Measurements from ENCODE around the gene ZMYND8. TPM values are rescaled to one million over a fixed set of nuclear protein-coding genes. Genes with fewer than 3 reads are reported as not detected.
A peak's percentile ranks its signal among the peaks of the same experiment; 100 is the strongest.

Gene ZMYND8
- total and polyA plus RNA-seq, 10 of the 15 experiments (the other 5 are each of a cell fraction or from before 2014, with no cell fraction given) = 12.9 to 54.8 (median 23.1) TPM

GRCh38 chr20:47258745-47259695 is 97.5 kb downstream of the ZMYND8 start:
- H3K79me2 ChIP-seq (ENCODE audit: control insufficient read depth, insufficient read depth, low read length) = peaks cover 62% of the 10 kb centered on the region
- intact Hi-C loops (cut with micrococcal nuclease; ENCODE audit: unreplicated experiment) = no loop called here
- no peak overlapping the region for H2AFZ ChIP-seq (ENCODE audit: control insufficient read depth, low read depth, low read length)
- H3K4me1 ChIP-seq (ENCODE audit: control insufficient read depth, insufficient read depth, low read length) = peaks cover 58% of the 10 kb centered on the region
- FAIRE-seq (peak; percentile 78), ATAC-seq (peak; percentile 62), DNase-seq (ENCODE audit: low read depth, low spot score) (peak; percentile 98)
- RAD21 ChIA-PET (ENCODE audit: unreplicated experiment) = interaction anchor here (0.6 to 1.8 kb wide), 11 partner anchors 15 to 221 kb away, joined by 3 to 21 read pairs (median 4); partner anchors contain the start of gene ZMYND8
- SMC1A ChIA-PET (ENCODE audit: uncharacterized antibody, unreplicated experiment) = interaction anchor here (0.6 to 5.5 kb wide), 17 partner anchors 14 to 748 kb away, joined by 3 to 55 read pairs (median 4); partner anchors contain the start of gene ZMYND8
- no peaks in the 10 kb centered on the region for H3K9me3 ChIP-seq (replicated peaks; ENCODE audit: control insufficient read depth, insufficient read depth, low read length)
- peak overlapping the region; percentile 25; the same call in 1 of the 2 replicates for H3K9ac ChIP-seq (ENCODE audit: control insufficient read depth, insufficient read depth, low read length)
- in situ Hi-C loops (cut with MboI) = no loop called here
- H3K4me2 ChIP-seq (ENCODE audit: control insufficient read depth, insufficient read depth) = peak overlapping the region; percentile 87
- peak overlapping the region; percentile 86 for H3K27ac ChIP-seq (ENCODE audit: control insufficient read depth, insufficient read depth)
- H4K20me1 ChIP-seq (ENCODE audit: control insufficient read depth, insufficient read depth) = no peaks in the 10 kb centered on the region
- 28% methylated on average over 16 of the region's 16 CpGs for WGBS (ENCODE audit: insufficient coverage, insufficient replicate concordance, low lambda C conversion rate, missing lambda C conversion rate)
- no peaks in the 10 kb centered on the region for H3K27me3 ChIP-seq (replicated peaks in 1 of 2; ENCODE audit: control insufficient read depth in 2 of 2, insufficient read depth in 2 of 2, low read length in 1 of 2)
- POLR2A ChIA-PET = interaction anchor here (0.6 to 2.2 kb wide), 10 partner anchors 14 to 214 kb away, joined by 3 to 8 read pairs (median 4); no protein-coding TSS in a partner anchor
- H3K4me3 ChIP-seq = peak overlapping the region; percentile 3; the same call in 1 of the 2 replicates
- CTCF ChIA-PET = interaction anchor here (0.6 to 10.1 kb wide), 8 partner anchors 15 to 1188 kb away, joined by 3 to 148 read pairs (median 3); no protein-coding TSS in a partner anchor
- TSS peak; percentile 79 for BruUV-seq (replicated peaks)
- H3K36me3 ChIP-seq (ENCODE audit: control insufficient read depth in 2 of 2, insufficient read depth in 2 of 2, low read length in 1 of 2) = peaks cover 8 to 25% of the 10 kb centered on the region in 2 experiments
- TF ChIP-seq, protein P1, sequence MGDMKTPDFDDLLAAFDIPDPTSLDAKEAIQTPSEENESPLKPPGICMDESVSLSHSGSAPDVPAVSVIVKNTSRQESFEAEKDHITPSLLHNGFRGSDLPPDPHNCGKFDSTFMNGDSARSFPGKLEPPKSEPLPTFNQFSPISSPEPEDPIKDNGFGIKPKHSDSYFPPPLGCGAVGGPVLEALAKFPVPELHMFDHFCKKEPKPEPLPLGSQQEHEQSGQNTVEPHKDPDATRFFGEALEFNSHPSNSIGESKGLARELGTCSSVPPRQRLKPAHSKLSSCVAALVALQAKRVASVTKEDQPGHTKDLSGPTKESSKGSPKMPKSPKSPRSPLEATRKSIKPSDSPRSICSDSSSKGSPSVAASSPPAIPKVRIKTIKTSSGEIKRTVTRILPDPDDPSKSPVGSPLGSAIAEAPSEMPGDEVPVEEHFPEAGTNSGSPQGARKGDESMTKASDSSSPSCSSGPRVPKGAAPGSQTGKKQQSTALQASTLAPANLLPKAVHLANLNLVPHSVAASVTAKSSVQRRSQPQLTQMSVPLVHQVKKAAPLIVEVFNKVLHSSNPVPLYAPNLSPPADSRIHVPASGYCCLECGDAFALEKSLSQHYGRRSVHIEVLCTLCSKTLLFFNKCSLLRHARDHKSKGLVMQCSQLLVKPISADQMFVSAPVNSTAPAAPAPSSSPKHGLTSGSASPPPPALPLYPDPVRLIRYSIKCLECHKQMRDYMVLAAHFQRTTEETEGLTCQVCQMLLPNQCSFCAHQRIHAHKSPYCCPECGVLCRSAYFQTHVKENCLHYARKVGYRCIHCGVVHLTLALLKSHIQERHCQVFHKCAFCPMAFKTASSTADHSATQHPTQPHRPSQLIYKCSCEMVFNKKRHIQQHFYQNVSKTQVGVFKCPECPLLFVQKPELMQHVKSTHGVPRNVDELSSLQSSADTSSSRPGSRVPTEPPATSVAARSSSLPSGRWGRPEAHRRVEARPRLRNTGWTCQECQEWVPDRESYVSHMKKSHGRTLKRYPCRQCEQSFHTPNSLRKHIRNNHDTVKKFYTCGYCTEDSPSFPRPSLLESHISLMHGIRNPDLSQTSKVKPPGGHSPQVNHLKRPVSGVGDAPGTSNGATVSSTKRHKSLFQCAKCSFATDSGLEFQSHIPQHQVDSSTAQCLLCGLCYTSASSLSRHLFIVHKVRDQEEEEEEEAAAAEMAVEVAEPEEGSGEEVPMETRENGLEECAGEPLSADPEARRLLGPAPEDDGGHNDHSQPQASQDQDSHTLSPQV (IDR thresholded peaks at IDR 0.05) = peak; percentile 89
- peak; percentile 64 for TF ChIP-seq RELA (IDR thresholded peaks at IDR 0.05; ENCODE audit: borderline replicate concordance, partially characterized antibody)
- TF ChIP-seq, protein P2, sequence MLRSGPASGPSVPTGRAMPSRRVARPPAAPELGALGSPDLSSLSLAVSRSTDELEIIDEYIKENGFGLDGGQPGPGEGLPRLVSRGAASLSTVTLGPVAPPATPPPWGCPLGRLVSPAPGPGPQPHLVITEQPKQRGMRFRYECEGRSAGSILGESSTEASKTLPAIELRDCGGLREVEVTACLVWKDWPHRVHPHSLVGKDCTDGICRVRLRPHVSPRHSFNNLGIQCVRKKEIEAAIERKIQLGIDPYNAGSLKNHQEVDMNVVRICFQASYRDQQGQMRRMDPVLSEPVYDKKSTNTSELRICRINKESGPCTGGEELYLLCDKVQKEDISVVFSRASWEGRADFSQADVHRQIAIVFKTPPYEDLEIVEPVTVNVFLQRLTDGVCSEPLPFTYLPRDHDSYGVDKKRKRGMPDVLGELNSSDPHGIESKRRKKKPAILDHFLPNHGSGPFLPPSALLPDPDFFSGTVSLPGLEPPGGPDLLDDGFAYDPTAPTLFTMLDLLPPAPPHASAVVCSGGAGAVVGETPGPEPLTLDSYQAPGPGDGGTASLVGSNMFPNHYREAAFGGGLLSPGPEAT (IDR thresholded peaks at IDR 0.05; ENCODE audit: low read depth) = peak; percentile 92
- peak; percentile 11; the same call in 1 of the 2 replicates for TF ChIP-seq CREB1 (IDR thresholded peaks at IDR 0.05; ENCODE audit: low read depth)
- TF ChIP-seq, protein P3, sequence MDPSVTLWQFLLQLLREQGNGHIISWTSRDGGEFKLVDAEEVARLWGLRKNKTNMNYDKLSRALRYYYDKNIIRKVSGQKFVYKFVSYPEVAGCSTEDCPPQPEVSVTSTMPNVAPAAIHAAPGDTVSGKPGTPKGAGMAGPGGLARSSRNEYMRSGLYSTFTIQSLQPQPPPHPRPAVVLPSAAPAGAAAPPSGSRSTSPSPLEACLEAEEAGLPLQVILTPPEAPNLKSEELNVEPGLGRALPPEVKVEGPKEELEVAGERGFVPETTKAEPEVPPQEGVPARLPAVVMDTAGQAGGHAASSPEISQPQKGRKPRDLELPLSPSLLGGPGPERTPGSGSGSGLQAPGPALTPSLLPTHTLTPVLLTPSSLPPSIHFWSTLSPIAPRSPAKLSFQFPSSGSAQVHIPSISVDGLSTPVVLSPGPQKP (IDR thresholded peaks at IDR 0.05; ENCODE audit: low read depth, low read length) = no peak
- no peak for TF ChIP-seq ZBTB40 (IDR thresholded peaks at IDR 0.05; ENCODE audit: borderline replicate concordance)
- peak; percentile 14; the same call in 1 of the 2 replicates for TF ChIP-seq NFXL1 (IDR thresholded peaks at IDR 0.05; ENCODE audit: borderline replicate concordance)
- TF ChIP-seq POLR2AphosphoS2 (IDR thresholded peaks at IDR 0.05; ENCODE audit: low read depth, low read length) = no peak

Data from GM12878 (cell line).